ENCODE results near the gene LAMP5.

Gene LAMP5

GRCh38 chr20:9570612-9571011, 56.2 kb downstream of the LAMP5 start:
- Histone ChIP-seq H3K36me3 (ENCODE audit: control insufficient read depth in 1 of 2, insufficient read depth in 2 of 2, low read length in 2 of 2) (no peaks in the 10 kb centered on the region), H3K9me3 (ENCODE audit: insufficient read depth, low read depth, low read length) (no peaks in the 10 kb centered on the region), H2BK5ac (ENCODE audit: low read depth, low read length, poor library complexity) (no peak overlapping the region), H3K4ac (ENCODE audit: low read depth, low read length) (no peak overlapping the region), H2BK12ac (ENCODE audit: low read length) (no peak overlapping the region), H2AFZ (ENCODE audit: insufficient read depth, low read length, poor library complexity) (no peak overlapping the region), H4K8ac (ENCODE audit: low read depth, low read length) (no peak overlapping the region), H3K9ac (ENCODE audit: low read length) (no peak overlapping the region), H3K18ac (ENCODE audit: low read length) (no peak overlapping the region), H3K79me1 (ENCODE audit: low read length) (no peaks in the 10 kb centered on the region), H4K91ac (ENCODE audit: low read depth, low read length) (no peak overlapping the region), H2BK120ac (ENCODE audit: insufficient read depth, low read length, poor library complexity) (no peak overlapping the region), H3K23ac (ENCODE audit: low read length) (no peak overlapping the region), H3K4me3 (ENCODE audit: low read depth, low read length) (no peak overlapping the region), H3K14ac (ENCODE audit: low read length) (no peak overlapping the region), H2AK5ac (ENCODE audit: low read length) (no peak overlapping the region), H3K79me2 (ENCODE audit: control insufficient read depth, insufficient read depth, low read length, poor library complexity) (no peaks in the 10 kb centered on the region), H3K27me3 (ENCODE audit: insufficient read depth, low read length) (no peaks in the 10 kb centered on the region), H3K27ac (ENCODE audit: low read depth, low read length) (no peak overlapping the region), H3K4me1 (ENCODE audit: control insufficient read depth in 1 of 2, insufficient read depth in 2 of 2, low read length in 2 of 2) (no peaks in the 10 kb centered on the region), H4K12ac (ENCODE audit: low read depth, low read length) (no peak overlapping the region), H3K4me2 (ENCODE audit: low read length) (no peak overlapping the region)
- WGBS (ENCODE audit: extremely low coverage, insufficient coverage, insufficient read length), result no CpG with 5 or more reads among the region's 2 CpGs
- DNase-seq, result no peak

- Histone ChIP-seq H3K23ac (ENCODE audit: low read length) (no peak overlapping the region), H3K4ac (ENCODE audit: low read depth, low read length) (no peak overlapping the region), H2BK12ac (ENCODE audit: low read length) (no peak overlapping the region), H3K79me2 (ENCODE audit: control insufficient read depth, insufficient read depth, low read length, poor library complexity) (no peaks in the 10 kb centered on the region), H3K79me1 (ENCODE audit: low read length) (no peaks in the 10 kb centered on the region), H2BK5ac (ENCODE audit: low read depth, low read length, poor library complexity) (no peak overlapping the region), H2BK120ac (ENCODE audit: insufficient read depth, low read length, poor library complexity) (no peak overlapping the region), H4K91ac (ENCODE audit: low read depth, low read length) (no peak overlapping the region), H3K4me1 (ENCODE audit: control insufficient read depth in 1 of 2, insufficient read depth in 2 of 2, low read length in 2 of 2) (no peaks in the 10 kb centered on the region), H3K27me3 (ENCODE audit: insufficient read depth, low read length) (no peaks in the 10 kb centered on the region), H3K36me3 (ENCODE audit: control insufficient read depth in 1 of 2, insufficient read depth in 2 of 2, low read length in 2 of 2) (no peaks in the 10 kb centered on the region), H3K9me3 (ENCODE audit: insufficient read depth, low read depth, low read length) (no peaks in the 10 kb centered on the region), H3K14ac (ENCODE audit: low read length) (no peak overlapping the region), H4K12ac (ENCODE audit: low read depth, low read length) (no peak overlapping the region), H3K27ac (ENCODE audit: low read depth, low read length) (no peak overlapping the region), H4K8ac (ENCODE audit: low read depth, low read length) (no peak overlapping the region), H3K4me2 (ENCODE audit: low read length) (no peak overlapping the region), H3K18ac (ENCODE audit: low read length) (no peak overlapping the region), H2AK5ac (ENCODE audit: low read length) (no peak overlapping the region), H2AFZ (ENCODE audit: insufficient read depth, low read length, poor library complexity) (no peak overlapping the region), H3K9ac (ENCODE audit: low read length) (no peak overlapping the region), H3K4me3 (ENCODE audit: low read depth, low read length) (no peak overlapping the region)
- WGBS (ENCODE audit: extremely low coverage, insufficient coverage, insufficient read length), result no CpG with 5 or more reads among the region's 3 CpGs
- no peak for DNase-seq
These were observed 57.4 kb downstream of the LAMP5 start for GRCh38 chr20:9571783-9572182.

- WGBS (ENCODE audit: extremely low coverage, insufficient coverage, insufficient read length), result no CpG with 5 or more reads among the region's 2 CpGs
These were observed 58.3 kb downstream of the LAMP5 start for GRCh38 chr20:9572670-9573069.

DNA sequence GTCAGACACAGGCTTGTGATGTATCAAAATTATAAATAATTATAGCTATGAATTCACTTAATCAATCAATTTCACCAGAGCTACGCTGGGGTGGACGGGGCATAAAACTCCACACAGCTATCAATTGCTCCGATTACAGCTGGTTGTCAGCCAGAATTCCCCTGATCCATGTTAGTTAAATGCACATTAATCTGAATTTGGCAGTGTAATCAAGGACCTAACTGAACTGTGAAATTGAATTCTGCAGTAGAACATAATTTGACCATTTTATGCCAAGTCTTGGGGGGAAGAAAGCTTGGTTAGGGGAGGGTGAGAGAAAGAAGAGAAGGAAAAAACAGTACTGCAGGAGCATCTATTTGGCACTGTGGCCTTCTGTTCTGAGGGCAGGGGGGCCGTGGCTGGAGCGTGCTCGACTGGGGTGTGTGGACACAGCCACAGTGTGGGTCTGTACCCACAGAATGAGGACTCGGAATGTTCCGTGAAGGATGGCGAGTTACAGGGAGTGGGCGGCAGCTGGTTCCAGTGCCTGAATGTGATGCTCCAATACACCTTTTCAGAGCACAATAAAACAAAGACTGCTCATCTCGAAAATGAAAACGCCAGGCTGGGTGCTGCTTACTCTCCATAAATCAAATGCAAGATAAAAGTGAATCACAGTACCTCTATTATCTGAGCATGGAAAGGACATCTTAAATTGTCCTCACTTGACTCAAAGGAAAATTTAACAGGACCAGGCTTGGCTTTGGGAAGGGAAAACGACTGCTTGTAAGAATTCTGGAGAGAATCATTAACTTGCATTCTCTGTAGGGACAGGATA, 59.2 kb downstream of the LAMP5 start:
- Histone ChIP-seq H3K36me3 (ENCODE audit: control insufficient read depth in 1 of 2, insufficient read depth in 2 of 2, low read length in 2 of 2) (no peaks in the 10 kb centered on the region), H3K23ac (ENCODE audit: low read length) (no peak overlapping the region), H3K14ac (ENCODE audit: low read length) (no peak overlapping the region), H2BK5ac (ENCODE audit: low read depth, low read length, poor library complexity) (no peak overlapping the region), H3K27me3 (ENCODE audit: insufficient read depth, low read length) (no peaks in the 10 kb centered on the region), H4K12ac (ENCODE audit: low read depth, low read length) (no peak overlapping the region), H4K8ac (ENCODE audit: low read depth, low read length) (no peak overlapping the region), H3K4me3 (ENCODE audit: low read depth, low read length) (no peak overlapping the region), H3K79me2 (ENCODE audit: control insufficient read depth, insufficient read depth, low read length, poor library complexity) (no peaks in the 10 kb centered on the region), H3K4me1 (ENCODE audit: control insufficient read depth in 1 of 2, insufficient read depth in 2 of 2, low read length in 2 of 2) (no peaks in the 10 kb centered on the region), H2BK120ac (ENCODE audit: insufficient read depth, low read length, poor library complexity) (no peak overlapping the region), H3K4me2 (ENCODE audit: low read length) (no peak overlapping the region), H2BK12ac (ENCODE audit: low read length) (no peak overlapping the region), H3K9ac (ENCODE audit: low read length) (no peak overlapping the region), H3K4ac (ENCODE audit: low read depth, low read length) (no peak overlapping the region), H2AK5ac (ENCODE audit: low read length) (no peak overlapping the region), H3K9me3 (ENCODE audit: insufficient read depth, low read depth, low read length) (no peaks in the 10 kb centered on the region), H3K79me1 (ENCODE audit: low read length) (no peaks in the 10 kb centered on the region), H3K27ac (ENCODE audit: low read depth, low read length) (no peak overlapping the region), H3K18ac (ENCODE audit: low read length) (no peak overlapping the region), H4K91ac (ENCODE audit: low read depth, low read length) (no peak overlapping the region), H2AFZ (ENCODE audit: insufficient read depth, low read length, poor library complexity) (no peak overlapping the region)
- no peak for DNase-seq
- no CpG with 5 or more reads among the region's 13 CpGs for WGBS (ENCODE audit: extremely low coverage, insufficient coverage, insufficient read length)

More at GRCh38 chr20:9572670-9573069, 58.3 kb downstream of the LAMP5 start:
- H2AK5ac ChIP-seq (ENCODE audit: low read length), result no peak overlapping the region
- H3K4me3 ChIP-seq (ENCODE audit: low read depth, low read length), result no peak overlapping the region
- H4K91ac ChIP-seq (ENCODE audit: low read depth, low read length), result no peak overlapping the region
- no peak overlapping the region for H3K23ac ChIP-seq (ENCODE audit: low read length)
- H3K9me3 ChIP-seq (ENCODE audit: insufficient read depth, low read depth, low read length), result no peaks in the 10 kb centered on the region
- H2AFZ ChIP-seq (ENCODE audit: insufficient read depth, low read length, poor library complexity), result no peak overlapping the region
- H2BK5ac ChIP-seq (ENCODE audit: low read depth, low read length, poor library complexity), result no peak overlapping the region
- H3K27ac ChIP-seq (ENCODE audit: low read depth, low read length), result no peak overlapping the region
- H3K36me3 ChIP-seq (ENCODE audit: control insufficient read depth in 1 of 2, insufficient read depth in 2 of 2, low read length in 2 of 2), result no peaks in the 10 kb centered on the region
- no peak overlapping the region for H3K14ac ChIP-seq (ENCODE audit: low read length)
- no peak overlapping the region for H4K8ac ChIP-seq (ENCODE audit: low read depth, low read length)
- no peaks in the 10 kb centered on the region for H3K79me2 ChIP-seq (ENCODE audit: control insufficient read depth, insufficient read depth, low read length, poor library complexity)
- H3K4ac ChIP-seq (ENCODE audit: low read depth, low read length), result no peak overlapping the region
- no peaks in the 10 kb centered on the region for H3K4me1 ChIP-seq (ENCODE audit: control insufficient read depth in 1 of 2, insufficient read depth in 2 of 2, low read length in 2 of 2)
- H3K18ac ChIP-seq (ENCODE audit: low read length), result no peak overlapping the region
- no peak overlapping the region for H3K4me2 ChIP-seq (ENCODE audit: low read length)
- no peaks in the 10 kb centered on the region for H3K27me3 ChIP-seq (ENCODE audit: insufficient read depth, low read length)
- H3K79me1 ChIP-seq (ENCODE audit: low read length), result no peaks in the 10 kb centered on the region
- H4K12ac ChIP-seq (ENCODE audit: low read depth, low read length), result no peak overlapping the region
- no peak overlapping the region for H2BK12ac ChIP-seq (ENCODE audit: low read length)
- no peak overlapping the region for H3K9ac ChIP-seq (ENCODE audit: low read length)
- no peak overlapping the region for H2BK120ac ChIP-seq (ENCODE audit: insufficient read depth, low read length, poor library complexity)
- DNase-seq, result no peak

Measured in trophoblast cell (in vitro differentiated cells and primary cell).